HepG2 (cell line): ENCODE data around the gene FHIT. TPM values are rescaled to one million over a fixed set of nuclear protein-coding genes. Genes with fewer than 3 reads are reported as not detected.

Experiments used
- ATAC-seq: fragments of 200-7000 bp; cut with Tn5 transposase; 3 replicates; pipeline ENCODE4 v1.9.1; 2020; ENCODE audit warnings: mild to moderate bottlenecking, moderate library complexity
- BruUV-seq: library from RNA; stranded (reverse); fragments of 400-500 nt; replicated peaks from 2 replicates; lab custom pipeline; 2021; lab: Mats Ljungman, UMichigan
- CTCF ChIA-PET: fragments of 300-600 bp; formaldehyde crosslinking; extraction: SDS; loops from one replicate; lab custom pipeline; 2021; ENCODE audit warnings: low total read pairs, inconsistent platforms, low intra/inter-chr PET ratio; lab: Yijun Ruan, JAX
- POLR2A ChIA-PET: fragments of 350-600 bp; sonication (Branson Sonifier 250); formaldehyde crosslinking; loops from one replicate; lab custom pipeline; 2020; ENCODE audit warnings: antibody characterized with exemption, inconsistent platforms; lab: Yijun Ruan, JAX
- DNase-seq: peaks from one replicate; pipeline ENCODE4 v3.0.0-alpha.2; 2015; ENCODE audit warnings: low spot score
- FAIRE-seq: peaks from 3 replicates; lab custom pipeline; 2011; peaks lifted over from hg19 to GRCh38; lab: Jason Lieb, UNC
- H2AFZ ChIP-seq: one replicate; pipeline ENCODE4 v1.6.1; 2011; ENCODE audit warnings: low read length, inconsistent platforms
- H3K27ac ChIP-seq: fragments of 300-600 bp; 3 replicates; pipeline ENCODE4 v1.8.0; 2011; ENCODE audit warnings: mixed run types, mild to moderate bottlenecking, mixed read lengths, low read length, inconsistent platforms; ENCODE audit not compliant: insufficient read depth; ENCODE audit errors: extremely low read length
- H3K27me3 ChIP-seq, 2 experiments: fragments of 200-600 bp in 1 of 2; 2 replicates in 1 of 2; 3 replicates in 1 of 2; pipeline versions ENCODE4 v1.6.0 to v1.8.0; 2011; ENCODE audit warnings: low read length in 2 of 2, mild to moderate bottlenecking in 2 of 2, moderate library complexity in 2 of 2, inconsistent platforms in 1 of 2; ENCODE audit not compliant: insufficient read depth in 2 of 2, control insufficient read depth in 1 of 2
- H3K36me3 ChIP-seq, 2 experiments: fragments of 200-600 bp in 1 of 2; replicated peaks in 1 of 2; 2 replicates in 1 of 2; 3 replicates in 1 of 2; pipeline versions ENCODE4 v1.5.1 to v1.8.0; 2011; ENCODE audit warnings: low read length in 2 of 2, inconsistent platforms in 1 of 2; ENCODE audit not compliant: insufficient read depth in 2 of 2, control insufficient read depth in 1 of 2
- H3K4me1 ChIP-seq: 2 replicates; pipeline ENCODE4 v1.5.1; 2012; ENCODE audit warnings: low read length, inconsistent platforms; ENCODE audit not compliant: insufficient read depth
- H3K4me2 ChIP-seq: 2 replicates; pipeline ENCODE4 v1.6.0; 2011; ENCODE audit warnings: low read depth, low read length, inconsistent platforms
- H3K4me3 ChIP-seq, 3 experiments: fragments of 200-600 bp in 1 of 3; sonication (generic), shearing (Covaris generic) in 1 of 3; replicated peaks in 1 of 3; 2 replicates each; pipeline ENCODE4 v1.5.1; 2011 to 2016; ENCODE audit warnings: low read length in 3 of 3, inconsistent platforms in 2 of 3, low read depth in 2 of 3, mild to moderate bottlenecking in 2 of 3, control low read depth in 1 of 3, mixed read lengths in 1 of 3; ENCODE audit not compliant: insufficient read depth in 1 of 3
- H3K79me2 ChIP-seq: one replicate; pipeline ENCODE4 v1.6.1; 2011; ENCODE audit warnings: low read length, inconsistent platforms; ENCODE audit not compliant: insufficient read depth
- H3K9ac ChIP-seq: 2 replicates; pipeline ENCODE4 v1.6.0; 2011; ENCODE audit warnings: mild to moderate bottlenecking, low read depth, low read length, inconsistent platforms; ENCODE audit not compliant: insufficient read depth
- H3K9me3 ChIP-seq: 2 replicates; pipeline ENCODE4 v1.5.1; 2012; ENCODE audit warnings: mild to moderate bottlenecking, low read length
- H4K20me1 ChIP-seq: 2 replicates; pipeline ENCODE4 v1.6.0; 2011; ENCODE audit warnings: inconsistent platforms, mild to moderate bottlenecking, low read length, moderate library complexity; ENCODE audit not compliant: insufficient read depth
- MLLT10 ChIP-seq: sonication (generic); formaldehyde crosslinking; IDR thresholded peaks from 2 replicates; pipeline ENCODE4 v1.4.0; 2020; ENCODE audit warnings: missing genetic modification reagents
- RBAK ChIP-seq: sonication (generic); formaldehyde crosslinking; IDR thresholded peaks from 2 replicates; pipeline ENCODE4 v1.5.1; 2020; ENCODE audit warnings: mild to moderate bottlenecking, missing genetic modification reagents
- SIN3A ChIP-seq: IDR thresholded peaks from 2 replicates; pipeline ENCODE4 v1.6.1; 2011; ENCODE audit warnings: low read depth, mild to moderate bottlenecking, control low read depth, low read length, borderline replicate concordance
- THAP11 ChIP-seq: IDR thresholded peaks from 2 replicates; pipeline ENCODE4 v1.6.1; 2016; ENCODE audit warnings: missing biosample characterization, missing genetic modification reagents
- ZNF329 ChIP-seq: sonication (generic); formaldehyde crosslinking; IDR thresholded peaks from 2 replicates; pipeline ENCODE4 v1.9.0; 2021; ENCODE audit warnings: low read depth, mild to moderate bottlenecking, missing genetic modification reagents
- ZNF615 ChIP-seq: sonication (generic); formaldehyde crosslinking; IDR thresholded peaks from 2 replicates; pipeline ENCODE4 v1.5.0; 2020; ENCODE audit warnings: mild to moderate bottlenecking, missing genetic modification reagents, borderline replicate concordance
- ZNF83 ChIP-seq: sonication (generic); formaldehyde crosslinking; IDR thresholded peaks from 2 replicates; pipeline ENCODE4 v1.4.0; 2020; ENCODE audit warnings: missing genetic modification reagents, mild to moderate bottlenecking, borderline replicate concordance
- WGBS: methylation state at CpG from one replicate; pipeline ENCODE4 v1.1.6; 2017; ENCODE audit warnings: low lambda C conversion rate; 5-methylcytosine and 5-hydroxymethylcytosine counted together
- in situ Hi-C: cut with HindIII; loops from 2 replicates; pipeline ENCODE4 v1.10.0; 2017; ENCODE audit warnings: low pct_unique_long_range_greater_than_20kb; ENCODE audit not compliant: extremely low pct_ligation_motif_present
- intact Hi-C: fragments of 100-400 bp; cut with micrococcal nuclease; formaldehyde crosslinking; loops from one replicate; pipeline ENCODE4 v1.10.0; 2022; ENCODE audit not compliant: unreplicated experiment
- polyA plus RNA-seq, 8 experiments: library from polyadenylated mRNA; depleted of rRNA in 3 of 8; stranded (reverse) in 7 of 8; unstranded in 1 of 8; fragments of >200 nt; fragmentation: Illumina TruSeq in 4 of 8; extraction: Trizol in 4 of 8; gene quantifications; 2 replicates each; pipeline versions ENCODE4 v1.2.1 to v1.2.3, GENCODE V29; 2011 to 2016; ENCODE audit warnings: low read depth in 4 of 8, missing spikeins in 1 of 8, mixed read lengths in 1 of 8; ENCODE audit not compliant: insufficient read depth in 1 of 8
- total RNA-seq, 5 experiments: library from RNA; depleted of rRNA; stranded (reverse); fragments of >200 nt; fragmentation: Illumina TruSeq; extraction: Trizol; gene quantifications; 2 replicates each; pipeline ENCODE4 v1.2.3, GENCODE V29; 2016; ENCODE audit warnings: low read depth in 1 of 5
- TF ChIP-seq, protein P1 (sequence below): sonication (generic); formaldehyde crosslinking; IDR thresholded peaks from 2 replicates; pipeline ENCODE4 v1.4.0; 2020; ENCODE audit warnings: mild to moderate bottlenecking, missing genetic modification reagents
- TF ChIP-seq, protein P2 (sequence below): sonication (generic); formaldehyde crosslinking; IDR thresholded peaks from 2 replicates; pipeline ENCODE4 v1.5.1; 2020; ENCODE audit warnings: missing genetic modification reagents, mild to moderate bottlenecking, borderline replicate concordance

Gene FHIT
- total and polyA plus RNA-seq, 2 of the 13 experiments (the other 11 are each of a cell fraction or from before 2014, with no cell fraction given), result 4.0 to 4.6 TPM

DNA sequence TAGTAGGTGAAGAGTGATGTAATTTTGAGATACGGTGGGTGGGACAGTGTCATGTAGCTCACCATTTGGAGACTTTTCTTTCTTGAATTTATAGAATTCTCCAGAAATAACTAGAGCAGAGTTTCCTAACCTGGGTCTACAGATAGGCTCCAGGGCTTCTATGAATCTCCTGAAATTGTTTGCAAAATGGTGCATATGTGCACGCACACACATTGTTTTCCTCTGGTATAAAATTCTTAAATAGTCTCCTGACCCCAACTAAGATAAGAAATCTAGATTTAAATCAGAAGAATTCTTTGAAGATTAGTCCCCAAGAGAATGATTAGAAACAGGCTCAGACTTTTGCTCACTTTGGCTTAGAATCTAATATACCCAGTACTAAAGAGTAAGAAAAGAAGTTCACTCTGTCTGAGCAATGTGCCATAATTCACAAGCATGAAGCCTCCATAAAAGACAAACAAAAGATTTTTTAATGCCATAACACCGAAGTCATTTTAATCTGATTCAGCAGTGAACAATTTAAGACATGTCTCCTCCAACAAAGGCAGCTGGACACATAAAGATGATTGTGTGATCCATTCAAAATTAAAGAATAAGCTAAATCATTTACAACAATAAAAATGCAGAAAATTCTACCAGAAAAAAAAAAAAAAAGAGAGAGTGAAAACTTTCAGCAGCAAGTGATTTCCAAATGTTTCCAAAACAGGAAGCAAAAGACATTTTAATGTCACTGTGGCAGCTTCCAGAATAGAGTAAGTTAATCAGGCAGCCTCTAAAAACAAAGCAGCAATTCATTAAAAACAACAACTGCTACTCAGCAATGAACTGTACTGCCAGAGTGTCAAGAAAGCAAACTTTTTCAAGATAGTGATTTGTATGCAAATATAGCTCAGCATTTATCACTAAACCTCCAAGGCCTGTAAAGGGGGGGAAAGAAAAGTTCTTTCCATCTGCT, 1225.9 kb downstream of the FHIT start:
- no TSS peak for BruUV-seq
- no peak overlapping the region for H3K4me3 ChIP-seq
- no peak for ATAC-seq
- H3K36me3 ChIP-seq, result no peaks in the 10 kb centered on the region
- no peaks in the 10 kb centered on the region for H3K4me1 ChIP-seq
- H3K27me3 ChIP-seq, result no peaks in the 10 kb centered on the region
- H3K27ac ChIP-seq, result no peak overlapping the region
- no peak for DNase-seq
- no peaks in the 10 kb centered on the region for H3K79me2 ChIP-seq
- TF ChIP-seq, protein P1, sequence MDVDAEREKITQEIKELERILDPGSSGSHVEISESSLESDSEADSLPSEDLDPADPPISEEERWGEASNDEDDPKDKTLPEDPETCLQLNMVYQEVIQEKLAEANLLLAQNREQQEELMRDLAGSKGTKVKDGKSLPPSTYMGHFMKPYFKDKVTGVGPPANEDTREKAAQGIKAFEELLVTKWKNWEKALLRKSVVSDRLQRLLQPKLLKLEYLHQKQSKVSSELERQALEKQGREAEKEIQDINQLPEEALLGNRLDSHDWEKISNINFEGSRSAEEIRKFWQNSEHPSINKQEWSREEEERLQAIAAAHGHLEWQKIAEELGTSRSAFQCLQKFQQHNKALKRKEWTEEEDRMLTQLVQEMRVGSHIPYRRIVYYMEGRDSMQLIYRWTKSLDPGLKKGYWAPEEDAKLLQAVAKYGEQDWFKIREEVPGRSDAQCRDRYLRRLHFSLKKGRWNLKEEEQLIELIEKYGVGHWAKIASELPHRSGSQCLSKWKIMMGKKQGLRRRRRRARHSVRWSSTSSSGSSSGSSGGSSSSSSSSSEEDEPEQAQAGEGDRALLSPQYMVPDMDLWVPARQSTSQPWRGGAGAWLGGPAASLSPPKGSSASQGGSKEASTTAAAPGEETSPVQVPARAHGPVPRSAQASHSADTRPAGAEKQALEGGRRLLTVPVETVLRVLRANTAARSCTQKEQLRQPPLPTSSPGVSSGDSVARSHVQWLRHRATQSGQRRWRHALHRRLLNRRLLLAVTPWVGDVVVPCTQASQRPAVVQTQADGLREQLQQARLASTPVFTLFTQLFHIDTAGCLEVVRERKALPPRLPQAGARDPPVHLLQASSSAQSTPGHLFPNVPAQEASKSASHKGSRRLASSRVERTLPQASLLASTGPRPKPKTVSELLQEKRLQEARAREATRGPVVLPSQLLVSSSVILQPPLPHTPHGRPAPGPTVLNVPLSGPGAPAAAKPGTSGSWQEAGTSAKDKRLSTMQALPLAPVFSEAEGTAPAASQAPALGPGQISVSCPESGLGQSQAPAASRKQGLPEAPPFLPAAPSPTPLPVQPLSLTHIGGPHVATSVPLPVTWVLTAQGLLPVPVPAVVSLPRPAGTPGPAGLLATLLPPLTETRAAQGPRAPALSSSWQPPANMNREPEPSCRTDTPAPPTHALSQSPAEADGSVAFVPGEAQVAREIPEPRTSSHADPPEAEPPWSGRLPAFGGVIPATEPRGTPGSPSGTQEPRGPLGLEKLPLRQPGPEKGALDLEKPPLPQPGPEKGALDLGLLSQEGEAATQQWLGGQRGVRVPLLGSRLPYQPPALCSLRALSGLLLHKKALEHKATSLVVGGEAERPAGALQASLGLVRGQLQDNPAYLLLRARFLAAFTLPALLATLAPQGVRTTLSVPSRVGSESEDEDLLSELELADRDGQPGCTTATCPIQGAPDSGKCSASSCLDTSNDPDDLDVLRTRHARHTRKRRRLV (CRISPR knock-in tag), result no peak
- TF ChIP-seq ZNF329 (CRISPR knock-in tag) (no peak), THAP11 (no peak), MLLT10 (CRISPR knock-in tag) (no peak), ZNF83 (CRISPR knock-in tag) (no peak), SIN3A (no peak), ZNF615 (CRISPR knock-in tag) (no peak), RBAK (CRISPR knock-in tag) (no peak)
- TF ChIP-seq, protein P2, sequence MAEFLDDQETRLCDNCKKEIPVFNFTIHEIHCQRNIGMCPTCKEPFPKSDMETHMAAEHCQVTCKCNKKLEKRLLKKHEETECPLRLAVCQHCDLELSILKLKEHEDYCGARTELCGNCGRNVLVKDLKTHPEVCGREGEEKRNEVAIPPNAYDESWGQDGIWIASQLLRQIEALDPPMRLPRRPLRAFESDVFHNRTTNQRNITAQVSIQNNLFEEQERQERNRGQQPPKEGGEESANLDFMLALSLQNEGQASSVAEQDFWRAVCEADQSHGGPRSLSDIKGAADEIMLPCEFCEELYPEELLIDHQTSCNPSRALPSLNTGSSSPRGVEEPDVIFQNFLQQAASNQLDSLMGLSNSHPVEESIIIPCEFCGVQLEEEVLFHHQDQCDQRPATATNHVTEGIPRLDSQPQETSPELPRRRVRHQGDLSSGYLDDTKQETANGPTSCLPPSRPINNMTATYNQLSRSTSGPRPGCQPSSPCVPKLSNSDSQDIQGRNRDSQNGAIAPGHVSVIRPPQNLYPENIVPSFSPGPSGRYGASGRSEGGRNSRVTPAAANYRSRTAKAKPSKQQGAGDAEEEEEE (CRISPR knock-in tag), result no peak
- TF ChIP-seq, all 625 proteins: peak for 0
- Histone ChIP-seq H3K4me2 (no peak overlapping the region), H3K9me3 (no peaks in the 10 kb centered on the region), H3K9ac (no peak overlapping the region), H4K20me1 (no peaks in the 10 kb centered on the region), H2AFZ (no peak overlapping the region)
- 13% methylated on average over 3 of the region's 3 CpGs for WGBS
- in situ Hi-C loops (no loop called here), intact Hi-C loops (no loop called here)
- POLR2A ChIA-PET, result no interaction called here
- CTCF ChIA-PET, result no interaction called here
- FAIRE-seq, result no peak
